ENCODE results near the gene CDC16. TPM values are rescaled to one million over a fixed set of nuclear protein-coding genes. Genes with fewer than 3 reads are reported as not detected.

The CDC16 gene
- polyA plus RNA-seq, 1 experiment, result 112 TPM

DNA sequence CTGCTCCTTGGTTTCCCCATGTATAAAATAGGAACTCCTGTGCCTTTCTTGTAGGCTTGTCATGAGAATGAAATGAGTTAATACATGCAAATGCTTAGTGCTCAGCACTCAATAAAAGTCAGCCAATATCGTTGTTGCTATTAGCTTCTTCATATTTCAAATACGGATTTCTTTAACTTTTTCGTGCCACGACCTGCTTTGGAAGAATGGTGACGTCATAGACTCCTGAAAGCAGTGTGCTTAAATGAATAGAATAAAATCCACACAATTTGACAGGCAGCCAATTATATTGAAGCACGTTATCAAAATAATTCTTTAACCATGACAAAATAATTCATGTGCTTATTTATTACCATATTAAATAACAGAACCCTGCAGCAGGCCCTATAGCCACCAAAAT lies 26.6 kb upstream of the CDC16 start:
- no peak overlapping the region for H3K4me3 ChIP-seq (ENCODE audit: low read depth, low read length)
- TF ChIP-seq, protein P1, sequence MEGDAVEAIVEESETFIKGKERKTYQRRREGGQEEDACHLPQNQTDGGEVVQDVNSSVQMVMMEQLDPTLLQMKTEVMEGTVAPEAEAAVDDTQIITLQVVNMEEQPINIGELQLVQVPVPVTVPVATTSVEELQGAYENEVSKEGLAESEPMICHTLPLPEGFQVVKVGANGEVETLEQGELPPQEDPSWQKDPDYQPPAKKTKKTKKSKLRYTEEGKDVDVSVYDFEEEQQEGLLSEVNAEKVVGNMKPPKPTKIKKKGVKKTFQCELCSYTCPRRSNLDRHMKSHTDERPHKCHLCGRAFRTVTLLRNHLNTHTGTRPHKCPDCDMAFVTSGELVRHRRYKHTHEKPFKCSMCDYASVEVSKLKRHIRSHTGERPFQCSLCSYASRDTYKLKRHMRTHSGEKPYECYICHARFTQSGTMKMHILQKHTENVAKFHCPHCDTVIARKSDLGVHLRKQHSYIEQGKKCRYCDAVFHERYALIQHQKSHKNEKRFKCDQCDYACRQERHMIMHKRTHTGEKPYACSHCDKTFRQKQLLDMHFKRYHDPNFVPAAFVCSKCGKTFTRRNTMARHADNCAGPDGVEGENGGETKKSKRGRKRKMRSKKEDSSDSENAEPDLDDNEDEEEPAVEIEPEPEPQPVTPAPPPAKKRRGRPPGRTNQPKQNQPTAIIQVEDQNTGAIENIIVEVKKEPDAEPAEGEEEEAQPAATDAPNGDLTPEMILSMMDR (IDR thresholded peaks at IDR 0.05; ENCODE audit: low read depth, low read length), result no peak
- no peaks in the 10 kb centered on the region for H3K27me3 ChIP-seq (ENCODE audit: control insufficient read depth, insufficient read depth, low read length)
- H3K27ac ChIP-seq (ENCODE audit: low read depth, low read length), result no peak overlapping the region
- DNase-seq (ENCODE audit: low read depth, low spot score), result no peak
- H3K9me3 ChIP-seq (ENCODE audit: control insufficient read depth, insufficient read depth, low read length), result peaks cover 11% of the 10 kb centered on the region
- CTCF ChIA-PET, result no interaction called here
- POLR2A ChIA-PET, result no interaction called here

DNA sequence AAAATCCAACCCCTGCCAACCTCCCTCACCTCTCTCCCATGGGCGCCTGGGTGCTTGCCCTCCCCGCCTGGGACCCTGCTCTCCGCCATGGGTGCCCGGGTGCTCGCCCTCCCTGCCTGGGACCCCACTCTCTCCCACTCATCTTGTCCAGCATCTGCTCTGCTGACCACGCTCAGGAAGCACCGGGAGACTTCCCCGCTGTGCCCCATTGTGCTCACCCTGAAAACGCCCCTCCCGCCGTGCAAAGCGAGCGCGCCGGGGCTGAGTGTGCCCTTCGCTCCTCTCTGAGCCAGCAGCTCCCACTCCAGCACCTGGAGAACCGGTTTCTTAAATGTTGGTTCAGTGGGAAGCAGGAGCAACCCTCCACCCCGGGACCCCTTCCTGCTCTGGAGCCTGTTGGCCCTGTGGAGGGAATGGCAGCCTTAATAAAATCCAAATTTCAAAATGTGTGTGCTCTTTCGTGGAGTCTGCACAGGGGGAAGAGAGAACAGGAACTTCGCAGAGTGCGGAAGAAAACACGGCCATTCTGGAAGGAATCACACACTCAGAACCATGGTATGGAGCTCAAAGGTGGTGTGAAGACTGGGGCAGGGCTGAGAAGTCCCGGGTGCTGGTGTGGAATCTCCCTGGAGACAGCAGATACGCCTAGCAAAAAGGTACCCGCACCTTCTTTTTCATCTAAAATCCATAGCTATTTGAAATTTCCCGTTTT lies 23.1 kb upstream of the CDC16 start:
- H3K9me3 ChIP-seq (ENCODE audit: control insufficient read depth, insufficient read depth, low read length), result peaks cover 11% of the 10 kb centered on the region
- H3K27ac ChIP-seq (ENCODE audit: low read depth, low read length), result no peak overlapping the region
- CTCF ChIA-PET, result no interaction called here
- TF ChIP-seq, protein P1 (IDR thresholded peaks at IDR 0.05; ENCODE audit: low read depth, low read length), result no peak
- no peaks in the 10 kb centered on the region for H3K27me3 ChIP-seq (ENCODE audit: control insufficient read depth, insufficient read depth, low read length)
- DNase-seq (ENCODE audit: low read depth, low spot score), result no peak
- H3K4me3 ChIP-seq (ENCODE audit: low read depth, low read length), result no peak overlapping the region
- POLR2A ChIA-PET, result no interaction called here

DNA sequence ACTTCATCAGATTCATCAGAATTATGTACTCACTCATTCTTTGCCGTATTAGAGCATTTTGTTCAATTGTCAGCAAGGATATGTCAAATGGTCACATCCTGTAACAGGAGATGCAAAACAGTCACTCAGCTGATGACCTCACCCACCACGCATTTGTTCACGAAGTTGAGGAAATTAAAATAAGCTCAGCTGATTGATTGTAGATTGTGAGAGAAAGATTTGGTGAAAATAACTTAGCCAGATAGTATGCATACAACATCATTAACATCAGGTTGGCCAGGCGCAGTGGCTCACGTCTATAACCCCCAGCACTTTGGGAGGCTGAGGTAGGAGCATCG lies 22.6 kb upstream of the CDC16 start:
- ChIA-PET POLR2A (no interaction called here), CTCF (no interaction called here)
- Histone ChIP-seq H3K27ac (ENCODE audit: low read depth, low read length) (no peak overlapping the region), H3K9me3 (ENCODE audit: control insufficient read depth, insufficient read depth, low read length) (peaks cover 7% of the 10 kb centered on the region), H3K4me3 (ENCODE audit: low read depth, low read length) (no peak overlapping the region), H3K27me3 (ENCODE audit: control insufficient read depth, insufficient read depth, low read length) (no peaks in the 10 kb centered on the region)
- TF ChIP-seq, protein P1 (IDR thresholded peaks at IDR 0.05; ENCODE audit: low read depth, low read length), result no peak
- DNase-seq (ENCODE audit: low read depth, low spot score), result no peak

DNA sequence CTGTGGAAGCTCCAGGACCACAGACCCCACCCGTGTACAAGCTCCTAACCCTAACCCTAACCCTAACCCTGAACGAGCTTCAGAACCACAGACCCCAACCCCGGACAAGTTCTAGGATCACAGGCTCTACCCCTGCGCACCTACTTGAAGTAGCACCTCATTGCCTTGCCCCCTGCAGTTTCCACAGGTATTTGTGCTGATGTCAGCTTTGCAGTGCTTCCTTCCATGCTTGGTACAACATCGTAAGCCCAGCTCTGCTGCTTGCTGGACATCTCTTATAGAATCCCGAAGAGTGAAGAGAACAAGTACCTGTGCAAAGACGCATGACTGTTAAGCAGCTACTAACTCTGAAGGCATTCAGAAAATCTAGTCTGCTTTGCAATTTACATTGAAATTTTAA lies 20.7 kb upstream of the CDC16 start:
- no peaks in the 10 kb centered on the region for H3K27me3 ChIP-seq (ENCODE audit: control insufficient read depth, insufficient read depth, low read length)
- no peak overlapping the region for H3K27ac ChIP-seq (ENCODE audit: low read depth, low read length)
- H3K4me3 ChIP-seq (ENCODE audit: low read depth, low read length), result no peak overlapping the region
- no peaks in the 10 kb centered on the region; the same call in 1 of the 2 replicates for H3K9me3 ChIP-seq (ENCODE audit: control insufficient read depth, insufficient read depth, low read length)
- CTCF ChIA-PET, result no interaction called here
- POLR2A ChIA-PET, result interaction anchor here (0.7 kb wide), 1 partner anchor 429 kb away, joined by 5 read pairs; no protein-coding TSS in a partner anchor
- no peak for DNase-seq (ENCODE audit: low read depth, low spot score)
- TF ChIP-seq, protein P1 (IDR thresholded peaks at IDR 0.05; ENCODE audit: low read depth, low read length), result no peak

DNA sequence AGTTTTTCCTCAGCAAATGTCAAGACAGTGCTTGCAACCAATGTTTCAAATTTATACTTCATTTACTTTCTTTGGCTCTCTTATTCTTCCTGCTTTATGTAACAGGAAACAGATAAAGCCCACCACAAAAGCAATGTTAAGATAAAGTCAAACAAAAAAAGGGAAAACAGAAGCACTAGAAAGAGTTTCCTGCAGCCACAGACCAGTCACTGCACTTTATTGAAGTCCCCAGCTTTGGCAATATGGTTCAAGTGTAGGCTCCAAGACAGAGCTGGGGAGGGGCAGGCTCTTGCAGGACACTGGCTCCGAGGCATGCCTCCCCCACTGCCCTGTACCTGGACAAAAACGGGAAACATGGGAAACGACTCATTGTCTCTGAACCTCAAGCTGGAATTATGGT lies 15.3 kb upstream of the CDC16 start:
- no peaks in the 10 kb centered on the region for H3K9me3 ChIP-seq (ENCODE audit: control insufficient read depth, insufficient read depth, low read length)
- no peak overlapping the region for H3K27ac ChIP-seq (ENCODE audit: low read depth, low read length)
- DNase-seq (ENCODE audit: low read depth, low spot score), result no peak
- ChIA-PET CTCF (no interaction called here), POLR2A (no interaction called here)
- no peaks in the 10 kb centered on the region for H3K27me3 ChIP-seq (ENCODE audit: control insufficient read depth, insufficient read depth, low read length)
- H3K4me3 ChIP-seq (ENCODE audit: low read depth, low read length), result no peak overlapping the region
- TF ChIP-seq, protein P1 (IDR thresholded peaks at IDR 0.05; ENCODE audit: low read depth, low read length), result no peak

All from AG04450 (cell line).